Nephron progenitor cell (in vitro differentiated cells): ENCODE results near the gene ACOX2.

Experiments used
- DNase-seq: peaks from one replicate; pipeline ENCODE4 v3.0.0; 2021
- H3K27ac Mint-ChIP-seq: 2 replicates; pipeline ENCODE4 v1.8.0; 2021; ENCODE audit warnings: mild to moderate bottlenecking, moderate library complexity, mixed read lengths
- H3K27me3 Mint-ChIP-seq: 2 replicates; pipeline ENCODE4 v1.8.0; 2021; ENCODE audit warnings: mild to moderate bottlenecking, low read depth, mixed read lengths; ENCODE audit not compliant: poor library complexity
- H3K36me3 Mint-ChIP-seq: 2 replicates; pipeline ENCODE4 v1.8.0; 2021; ENCODE audit warnings: low read depth, mixed read lengths
- H3K4me1 Mint-ChIP-seq: 2 replicates; pipeline ENCODE4 v1.8.0; 2021; ENCODE audit warnings: mixed read lengths
- H3K4me3 Mint-ChIP-seq: 2 replicates; pipeline ENCODE4 v1.8.0; 2021; ENCODE audit warnings: mild to moderate bottlenecking, moderate library complexity, mixed read lengths
- H3K9me3 Mint-ChIP-seq: 2 replicates; pipeline ENCODE4 v1.8.0; 2021; ENCODE audit warnings: mild to moderate bottlenecking, moderate library complexity, mixed read lengths
- CTCF ChIP-seq: fragments of 200-600 bp; sonication (generic); IDR thresholded peaks from 2 replicates; pipeline ENCODE4 v1.5.0; 2021; ENCODE audit warnings: antibody characterized with exemption

ACOX2 gene

GRCh38 chr3:58490860-58491501 lies 46.0 kb downstream of the ACOX2 start:
- peak overlapping the region; percentile 83 for H3K4me3 Mint-ChIP-seq
- DNase-seq = peak; percentile 17
- H3K36me3 Mint-ChIP-seq = no peaks in the 10 kb centered on the region
- H3K9me3 Mint-ChIP-seq = no peaks in the 10 kb centered on the region
- no peak for TF ChIP-seq CTCF
- peaks cover 81% of the 10 kb centered on the region for H3K4me1 Mint-ChIP-seq
- no peak overlapping the region for H3K27ac Mint-ChIP-seq
- peaks cover 10% of the 10 kb centered on the region for H3K27me3 Mint-ChIP-seq

GRCh38 chr3:58488967-58489366 lies 48.0 kb downstream of the ACOX2 start:
- no peak for TF ChIP-seq CTCF
- peaks cover 76% of the 10 kb centered on the region for H3K4me1 Mint-ChIP-seq
- no peak overlapping the region for H3K27ac Mint-ChIP-seq
- no peaks in the 10 kb centered on the region for H3K9me3 Mint-ChIP-seq
- H3K27me3 Mint-ChIP-seq = peaks cover 10% of the 10 kb centered on the region
- no peak overlapping the region for H3K4me3 Mint-ChIP-seq
- DNase-seq = no peak
- no peaks in the 10 kb centered on the region for H3K36me3 Mint-ChIP-seq

- DNase-seq = no peak
- Mint-ChIP-seq H3K36me3 (no peaks in the 10 kb centered on the region), H3K4me3 (no peak overlapping the region), H3K9me3 (no peaks in the 10 kb centered on the region), H3K4me1 (peaks cover 73% of the 10 kb centered on the region), H3K27me3 (peaks cover 10% of the 10 kb centered on the region), H3K27ac (peak overlapping the region; percentile 7)
- no peak for TF ChIP-seq CTCF
Measured at GRCh38 chr3:58487140-58487886, 49.7 kb downstream of the ACOX2 start.

- Mint-ChIP-seq H3K4me3 (no peak overlapping the region), H3K27me3 (peaks cover 6% of the 10 kb centered on the region), H3K27ac (no peak overlapping the region), H3K4me1 (peaks cover 70% of the 10 kb centered on the region), H3K9me3 (no peaks in the 10 kb centered on the region), H3K36me3 (no peaks in the 10 kb centered on the region)
- no peak for DNase-seq
- no peak for TF ChIP-seq CTCF
Measured at GRCh38 chr3:58485801-58486435, 51.1 kb downstream of the ACOX2 start.

- H3K4me3 Mint-ChIP-seq = no peak overlapping the region
- H3K4me1 Mint-ChIP-seq = peaks cover 68% of the 10 kb centered on the region
- peak overlapping the region; percentile 65 for H3K27ac Mint-ChIP-seq
- no peaks in the 10 kb centered on the region for H3K36me3 Mint-ChIP-seq
- no peak for TF ChIP-seq CTCF
- DNase-seq = no peak
- peaks cover 7% of the 10 kb centered on the region for H3K9me3 Mint-ChIP-seq
- H3K27me3 Mint-ChIP-seq = peaks cover 10% of the 10 kb centered on the region
Measured at GRCh38 chr3:58484722-58485069, 52.3 kb downstream of the ACOX2 start.
